NCI-H2196 treated with DMSO at 0.1 percent for 48 hours (cell line): ENCODE data around the gene CRTC1.

Source experiments
- DNase-seq: peaks from one replicate; lab custom pipeline; 2025; ENCODE audit not compliant: unreplicated experiment; lab: John Stamatoyannopoulos, UW

CRTC1 gene

DNA sequence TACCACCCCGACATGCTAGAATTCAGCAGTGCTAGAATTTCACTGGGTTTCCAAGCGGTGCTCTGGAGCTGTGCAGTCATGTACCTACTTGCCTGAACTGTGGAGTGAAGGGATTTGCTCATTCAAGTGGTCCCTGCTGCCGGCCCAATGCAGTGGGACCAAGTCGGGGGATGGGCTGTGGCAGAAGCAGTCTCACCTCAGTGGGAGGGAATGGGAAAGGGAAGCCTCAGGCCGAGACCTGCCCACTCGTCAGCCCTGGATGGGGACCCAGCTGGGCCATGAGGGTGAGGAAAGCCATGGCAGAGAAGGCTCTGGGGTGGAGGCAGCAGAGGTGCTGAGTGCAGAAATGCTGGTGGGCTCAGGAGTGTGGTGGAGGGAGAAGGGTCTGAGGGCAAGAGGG is 31.7 kb upstream of the CRTC1 start:
- DNase-seq, result no peak

DNA sequence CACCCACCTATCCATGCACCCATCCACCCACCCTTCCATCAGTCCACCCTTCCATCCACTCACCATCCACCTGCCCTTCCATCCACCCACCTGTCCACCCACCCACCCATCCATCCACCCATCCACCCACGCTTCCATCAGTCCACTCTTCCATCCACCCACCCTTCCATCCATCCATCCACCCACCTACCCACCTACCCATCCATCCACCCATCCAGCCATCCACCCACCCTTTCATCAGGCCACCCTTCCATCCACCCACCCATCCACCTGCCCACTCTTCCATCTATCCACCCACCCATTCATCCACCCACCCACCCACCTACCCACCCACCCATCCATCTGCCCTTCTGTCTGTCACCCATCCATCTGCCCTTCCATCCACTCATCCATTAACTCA is 29.6 kb upstream of the CRTC1 start:
- no peak for DNase-seq

DNA sequence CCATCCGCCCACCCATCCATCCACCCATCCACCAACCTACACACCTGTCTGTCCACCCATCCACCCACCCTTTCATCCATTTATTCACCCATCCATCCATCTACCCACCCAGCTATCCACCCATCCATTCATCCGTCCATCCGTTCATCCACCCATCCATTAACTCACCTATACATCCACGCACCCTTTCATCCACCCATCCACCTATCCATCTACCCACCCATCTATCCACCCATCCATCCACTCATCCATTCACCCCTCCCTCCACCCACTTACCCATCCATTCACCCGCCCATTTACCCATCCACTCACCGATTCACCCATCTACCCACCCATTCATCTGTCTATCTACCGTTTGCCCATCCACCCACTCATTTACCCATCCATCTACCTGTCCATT is 29.0 kb upstream of the CRTC1 start:
- no peak for DNase-seq

DNA sequence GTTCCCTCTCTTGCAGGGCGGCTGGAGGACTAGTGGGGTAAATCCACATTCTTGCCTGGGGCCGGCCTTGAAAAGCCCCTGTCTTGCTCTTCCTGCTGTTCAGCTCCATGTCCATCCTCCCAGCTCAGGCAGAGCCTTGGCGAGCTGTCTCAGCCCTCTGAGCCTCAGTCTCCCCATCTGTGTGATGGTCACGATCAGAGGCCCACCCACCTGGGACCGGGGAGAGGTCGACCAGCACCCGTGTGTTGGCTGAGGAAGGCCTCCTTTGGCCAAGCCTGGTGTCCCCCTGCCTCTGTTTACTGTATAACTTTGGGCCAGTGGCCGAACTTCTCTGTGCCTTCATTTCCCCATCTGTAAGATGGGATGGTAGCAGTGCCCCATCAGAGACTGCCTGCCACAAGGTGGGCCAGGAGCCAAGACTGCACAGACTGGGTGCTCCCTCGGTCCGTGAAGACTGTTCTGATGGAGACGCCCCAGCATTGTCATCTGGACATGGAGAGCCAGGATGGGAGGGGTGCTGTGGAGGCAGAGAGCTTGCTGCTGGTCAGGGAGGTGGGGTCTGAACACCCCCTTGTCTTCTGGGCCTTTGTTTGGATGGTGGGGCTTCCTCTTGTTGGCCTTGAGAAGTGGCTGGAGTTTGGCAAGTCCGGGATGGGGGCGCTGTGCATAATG is 28.2 kb upstream of the CRTC1 start:
- DNase-seq, result no peak

DNA sequence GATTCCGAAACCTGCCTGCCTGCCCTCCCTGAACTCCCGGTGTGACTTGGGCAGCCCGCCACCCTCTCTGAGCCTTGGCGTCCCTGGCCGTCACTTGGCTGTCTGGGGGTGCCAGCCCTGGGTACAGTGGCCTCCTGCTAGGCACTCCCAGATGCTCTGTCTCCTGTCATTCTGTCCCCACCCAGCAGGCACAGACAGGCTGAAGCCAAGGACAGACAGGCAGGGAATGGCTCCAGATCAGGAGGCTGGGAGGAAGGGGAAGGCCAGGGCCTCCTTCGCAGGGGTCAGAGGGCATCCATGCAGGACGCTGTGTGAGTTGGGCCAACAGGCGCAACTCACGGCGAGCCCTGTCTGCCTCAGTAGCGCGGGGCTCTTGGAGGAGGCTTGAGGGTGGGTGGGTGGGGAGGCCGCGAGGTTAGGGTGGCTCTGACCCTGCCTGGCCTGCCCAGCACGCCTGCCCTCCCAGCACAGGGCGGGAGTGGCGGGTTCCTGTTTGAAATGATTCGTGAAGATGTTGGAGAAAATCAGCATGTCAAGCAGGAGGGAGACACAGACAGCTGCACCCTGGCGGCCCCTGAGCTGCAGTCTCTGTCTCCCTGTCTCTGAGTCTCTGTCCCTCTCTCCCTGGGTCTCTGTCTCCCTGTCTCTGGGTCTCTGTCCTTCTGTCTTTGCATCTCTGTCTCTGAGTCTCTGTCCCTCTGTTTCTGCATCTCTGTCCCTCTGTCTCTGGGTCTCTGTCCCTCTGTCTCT is 27.0 kb upstream of the CRTC1 start:
- no peak for DNase-seq

DNA sequence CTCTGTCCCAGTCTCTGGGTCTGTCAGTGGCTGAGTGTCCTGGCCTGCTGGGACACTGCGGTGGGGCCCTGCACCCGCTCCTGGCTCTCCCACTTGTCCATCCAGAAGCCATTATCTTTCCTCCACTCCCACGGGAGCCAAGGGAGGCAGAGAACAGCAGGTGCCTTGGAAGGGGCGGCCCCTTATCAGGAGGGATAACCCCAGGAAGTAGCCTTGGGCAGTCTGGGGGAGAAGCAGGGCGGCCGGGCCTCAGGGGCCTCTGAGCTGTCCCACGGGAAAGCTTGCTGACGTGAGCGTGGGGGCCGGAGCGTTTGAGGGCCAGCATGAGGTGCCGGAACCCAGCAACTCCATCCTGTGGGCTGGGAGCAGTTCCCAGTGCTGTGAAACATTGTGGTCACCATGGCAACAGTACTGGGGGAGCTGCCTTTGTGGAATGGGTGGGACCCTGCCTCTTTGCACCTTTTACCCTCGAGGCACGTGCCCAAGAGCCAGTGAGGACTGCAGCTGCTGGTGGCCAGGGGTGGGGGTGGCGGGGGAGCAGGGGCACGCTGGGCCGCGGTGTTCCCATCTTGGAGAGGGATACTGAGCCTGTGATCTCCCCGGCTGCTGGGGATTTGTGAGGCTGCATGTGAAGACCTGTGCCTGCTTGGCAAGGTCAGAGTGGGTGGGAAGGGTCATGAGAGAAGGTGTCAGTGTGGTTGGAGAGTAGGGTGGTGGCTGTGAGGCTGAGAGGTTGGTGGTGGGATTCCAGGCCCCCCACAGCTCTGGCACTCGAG is 25.7 kb upstream of the CRTC1 start:
- no peak for DNase-seq

DNA sequence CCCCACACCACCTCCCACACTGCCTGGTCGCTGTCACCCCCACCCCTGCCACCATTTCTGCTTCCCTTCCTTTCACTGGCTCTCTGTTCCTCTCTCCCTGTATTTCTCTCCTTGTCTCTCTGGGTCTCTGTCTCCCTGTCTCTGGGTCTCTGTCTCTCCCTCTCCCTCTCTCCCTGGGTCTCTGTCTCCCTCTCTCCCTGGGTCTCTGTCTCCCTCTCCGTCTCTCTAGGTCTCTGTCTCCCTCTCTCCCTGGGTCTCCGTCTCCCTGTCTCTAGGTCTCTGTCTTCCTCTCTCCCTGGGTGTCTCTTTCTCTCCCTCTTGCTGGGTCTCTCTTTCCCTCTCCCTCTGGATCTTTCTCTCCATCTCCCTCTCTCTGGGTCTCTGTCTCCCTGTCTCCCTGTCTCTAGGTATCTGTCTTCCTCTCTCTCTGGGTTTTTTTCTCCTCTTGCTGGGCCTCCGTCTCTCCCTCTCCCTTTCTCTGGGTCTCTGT is 25.1 kb upstream of the CRTC1 start:
- no peak for DNase-seq

DNA sequence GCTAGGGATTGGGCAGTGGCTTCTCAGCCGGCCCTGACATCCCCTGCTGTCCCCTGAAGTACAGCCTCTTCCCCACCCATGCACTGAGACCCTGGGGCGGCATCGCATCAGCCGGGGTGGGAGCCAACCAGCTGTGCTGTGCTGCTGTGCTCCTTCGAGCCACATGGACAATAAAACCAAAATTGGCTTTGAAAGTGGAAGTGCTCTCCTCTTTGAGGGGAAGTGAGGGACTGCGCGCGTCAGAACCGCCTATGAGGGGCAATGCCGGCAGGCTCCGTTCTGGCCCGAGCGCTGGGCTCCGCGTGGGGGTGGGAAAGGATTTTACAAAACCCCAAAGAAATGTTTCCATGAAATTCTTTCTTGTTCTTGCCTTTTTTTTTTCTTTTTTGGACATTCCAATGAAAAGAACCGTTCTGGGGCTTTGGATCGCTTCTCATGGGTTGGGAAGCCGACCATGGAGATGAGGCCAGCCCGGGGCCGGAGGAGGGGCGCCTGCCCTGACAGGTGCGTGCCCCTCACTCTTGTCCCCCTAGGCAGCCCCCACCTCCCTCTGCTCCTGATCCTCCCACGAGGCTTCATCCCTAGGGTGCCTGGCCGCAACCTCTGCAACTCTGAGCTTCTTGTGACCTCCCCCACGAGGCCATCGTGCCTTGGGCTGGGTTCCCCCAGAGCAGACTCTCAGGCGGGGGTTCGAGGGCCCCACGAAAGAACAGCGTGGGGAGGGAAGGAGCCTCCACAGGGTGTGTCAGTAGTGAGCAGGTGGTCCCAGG is 24.0 kb upstream of the CRTC1 start:
- no peak for DNase-seq

DNA sequence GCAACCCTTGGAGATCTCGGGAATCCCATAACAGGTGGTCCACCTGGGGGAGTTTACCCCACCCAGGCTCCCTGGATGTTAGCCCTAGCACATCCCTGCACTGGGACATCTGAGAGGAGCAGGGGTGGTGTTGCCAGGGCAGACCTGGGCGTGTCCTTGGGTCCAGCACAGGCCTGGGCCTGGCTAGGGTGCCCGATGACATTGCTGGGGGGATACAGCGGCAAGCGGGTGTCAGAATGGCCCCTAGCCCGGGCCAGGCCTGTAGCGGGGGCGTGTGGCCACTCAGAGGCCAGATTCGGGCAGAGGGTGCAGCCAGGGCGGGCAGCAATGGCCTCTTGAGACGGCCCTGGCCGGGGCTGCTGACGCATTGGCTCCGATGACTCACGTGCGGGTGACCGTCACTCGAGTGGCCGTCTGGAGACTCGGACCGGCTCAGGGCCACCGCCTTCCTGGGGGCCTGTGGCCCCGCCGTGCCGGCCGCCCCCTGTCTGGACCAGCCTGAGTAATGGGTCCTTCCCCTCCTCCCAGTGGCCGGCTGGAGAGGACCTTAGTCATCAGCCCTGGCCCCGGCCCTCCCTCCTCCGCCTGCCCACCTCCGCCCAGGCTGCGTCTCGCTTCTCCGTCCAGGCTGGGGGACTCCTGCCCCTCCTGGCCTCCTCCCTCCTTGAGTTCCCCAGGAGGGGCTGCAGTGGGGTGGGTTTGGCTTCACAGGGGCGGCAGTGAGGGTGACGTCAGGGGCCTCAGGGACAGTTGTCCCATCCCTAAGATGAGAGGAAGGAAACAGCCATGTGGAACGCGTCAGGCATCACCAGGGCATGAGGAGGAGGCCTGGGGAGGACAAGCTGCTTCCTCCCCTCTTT is 23.2 kb upstream of the CRTC1 start:
- no peak for DNase-seq

DNA sequence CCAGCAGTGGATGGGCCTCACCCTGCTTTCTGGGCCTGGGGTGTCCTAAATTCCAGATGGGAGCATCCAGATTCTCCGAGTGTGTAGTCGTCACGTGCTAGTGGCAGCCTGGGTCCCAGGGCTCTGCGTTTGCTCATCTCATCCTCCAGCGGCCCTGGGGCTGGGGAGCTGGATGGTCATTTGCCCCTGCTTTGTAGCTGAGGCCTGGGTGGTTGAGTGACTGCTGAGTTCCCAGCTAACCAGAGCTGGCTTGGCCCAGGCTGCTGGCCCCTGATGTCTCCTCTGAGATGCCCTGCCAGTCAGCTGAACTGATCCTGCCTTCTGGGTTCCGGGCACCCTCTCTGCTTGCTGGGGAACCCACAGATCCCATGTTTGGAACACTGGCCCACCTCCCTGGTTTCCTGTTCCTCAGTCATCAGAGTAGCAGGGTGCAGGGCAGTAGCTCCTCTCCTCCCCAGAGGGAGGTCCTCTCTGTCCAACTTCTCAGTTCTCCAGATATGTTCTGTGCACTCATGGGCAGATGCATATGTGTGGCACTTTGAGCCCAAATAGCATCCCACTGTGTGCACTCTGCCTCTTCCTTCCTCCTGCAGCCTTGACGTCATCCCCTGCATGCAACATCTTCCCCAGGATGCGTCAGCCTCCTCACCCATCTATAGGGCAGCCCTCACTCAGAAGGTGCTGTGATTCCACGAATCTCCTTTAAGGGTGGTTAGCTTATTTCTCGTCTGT is 22.4 kb upstream of the CRTC1 start:
- DNase-seq, result no peak

DNA sequence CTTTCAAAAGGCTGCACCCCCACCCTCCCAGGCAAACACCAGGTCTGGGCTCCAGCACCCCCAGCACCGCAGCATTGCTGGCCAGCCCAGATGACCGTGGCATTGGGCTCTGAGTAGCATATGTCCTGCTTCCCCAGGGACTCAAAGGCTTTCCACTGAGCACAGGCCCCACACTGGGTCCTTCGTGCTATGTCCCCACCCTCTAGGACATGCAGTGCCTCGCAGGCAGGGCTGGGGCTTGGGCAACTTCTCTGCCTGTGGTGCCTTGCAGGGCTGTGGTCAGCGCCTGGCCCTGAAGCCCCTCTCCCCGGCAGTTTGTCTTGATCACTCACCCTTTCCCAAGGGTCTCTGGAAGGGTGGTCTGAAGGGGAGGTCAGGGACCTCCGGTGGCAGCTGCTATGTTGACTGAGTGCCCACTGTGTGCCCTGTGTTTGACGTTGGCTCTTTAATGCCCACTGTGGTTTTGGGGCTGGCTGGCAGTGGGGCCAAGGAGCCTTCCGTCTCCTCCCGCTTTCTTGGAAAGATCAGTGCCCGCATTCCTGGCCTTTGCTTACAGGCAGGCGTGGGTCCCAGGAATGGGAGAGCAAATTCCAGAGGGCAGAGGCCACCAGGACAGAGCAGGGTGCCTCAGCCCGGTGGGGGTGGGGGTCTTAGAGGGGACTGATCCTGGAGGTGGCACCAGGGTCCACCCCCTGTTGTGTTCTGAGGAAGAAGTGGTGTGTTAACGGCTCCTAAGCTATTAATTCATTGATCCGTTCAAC is 20.3 kb upstream of the CRTC1 start:
- no peak for DNase-seq

DNA sequence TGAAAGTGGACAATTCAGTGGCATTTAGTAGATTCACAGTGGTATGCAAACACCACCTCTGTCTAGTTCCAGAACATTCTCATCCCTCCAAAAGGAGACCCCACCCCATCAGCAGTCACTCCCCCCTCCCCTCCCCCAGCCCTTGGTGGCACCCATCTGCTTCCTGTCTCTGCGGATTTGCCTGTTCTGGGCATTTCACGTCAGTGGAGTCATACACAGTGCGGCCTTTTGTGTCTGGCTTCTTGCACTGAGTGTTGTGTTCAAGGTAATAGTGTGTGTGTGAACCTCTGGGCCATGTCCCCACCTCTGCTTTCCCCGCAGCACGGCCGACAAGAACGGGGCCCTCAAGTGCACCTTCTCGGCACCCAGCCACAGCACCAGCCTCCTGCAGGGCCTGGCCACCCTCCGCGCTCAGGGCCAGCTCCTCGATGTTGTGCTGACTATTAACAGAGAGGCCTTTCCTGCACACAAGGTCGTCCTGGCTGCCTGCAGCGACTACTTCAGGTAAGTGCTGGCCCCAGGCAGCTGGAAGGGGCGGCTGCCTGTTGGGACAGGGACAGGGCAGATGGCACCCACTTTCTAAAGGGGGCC is 19.4 kb upstream of the CRTC1 start:
- DNase-seq, result no peak

DNA sequence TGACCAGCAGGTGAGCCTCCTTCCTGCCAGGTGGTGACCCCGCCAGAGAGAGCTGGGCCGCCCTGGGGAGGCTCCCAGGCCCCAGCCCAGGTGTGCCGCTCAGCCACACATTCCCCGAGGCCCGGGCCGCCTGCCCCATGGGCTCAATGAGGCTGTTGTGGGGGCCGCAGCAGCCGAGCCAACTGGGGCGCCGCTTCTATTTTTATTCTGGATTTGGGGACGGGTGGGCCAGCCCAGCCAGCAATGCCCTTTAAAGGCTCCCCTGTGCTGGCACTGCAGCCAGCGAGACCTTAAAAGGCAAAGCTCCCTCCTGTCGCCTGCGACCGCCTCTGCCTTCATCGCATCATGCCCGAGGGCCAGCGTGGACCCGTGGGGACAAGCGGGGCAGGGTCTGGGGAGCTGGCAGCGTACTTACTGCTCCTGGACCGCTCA is 17.7 kb upstream of the CRTC1 start:
- no peak for DNase-seq

DNA sequence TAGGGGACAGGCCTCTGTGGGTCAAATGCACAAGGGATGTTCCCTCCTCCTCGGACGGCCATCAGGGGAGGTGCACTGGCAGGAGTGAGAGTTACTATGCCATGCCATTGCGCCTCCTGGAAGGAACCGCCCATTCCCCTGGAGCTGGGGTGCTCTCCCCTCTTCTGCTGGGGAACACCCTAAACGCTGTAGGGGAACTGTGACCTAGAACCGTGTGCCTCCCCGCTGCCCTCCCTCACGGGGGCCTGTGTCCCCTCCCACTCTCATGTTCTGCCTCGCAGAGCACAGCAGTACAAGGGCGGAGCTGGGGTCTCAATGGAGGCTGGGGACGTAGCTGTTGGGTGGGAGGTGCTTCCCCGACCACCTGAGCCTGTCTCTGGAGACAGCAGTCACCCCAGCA is 17.2 kb upstream of the CRTC1 start:
- DNase-seq, result no peak

DNA sequence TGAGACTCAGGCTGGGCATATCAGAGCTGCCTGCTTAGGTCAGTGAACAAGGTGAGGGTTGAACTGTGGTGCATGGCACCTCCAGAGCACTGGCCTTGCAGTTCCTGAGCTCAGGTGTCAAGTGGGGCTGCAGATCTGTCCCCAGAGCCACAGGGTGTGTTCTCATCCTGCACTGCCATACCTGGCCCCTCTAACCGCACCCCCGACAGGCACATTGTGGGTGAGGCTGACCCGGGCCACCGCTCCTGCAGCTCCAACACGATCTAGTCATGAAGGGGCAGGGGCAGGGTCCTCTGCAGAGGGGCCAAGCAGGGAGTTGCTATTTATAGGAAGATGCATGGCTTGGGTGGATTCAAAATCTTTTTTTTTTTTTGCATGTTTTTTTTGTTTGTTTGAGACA is 16.7 kb upstream of the CRTC1 start:
- DNase-seq, result no peak

DNA sequence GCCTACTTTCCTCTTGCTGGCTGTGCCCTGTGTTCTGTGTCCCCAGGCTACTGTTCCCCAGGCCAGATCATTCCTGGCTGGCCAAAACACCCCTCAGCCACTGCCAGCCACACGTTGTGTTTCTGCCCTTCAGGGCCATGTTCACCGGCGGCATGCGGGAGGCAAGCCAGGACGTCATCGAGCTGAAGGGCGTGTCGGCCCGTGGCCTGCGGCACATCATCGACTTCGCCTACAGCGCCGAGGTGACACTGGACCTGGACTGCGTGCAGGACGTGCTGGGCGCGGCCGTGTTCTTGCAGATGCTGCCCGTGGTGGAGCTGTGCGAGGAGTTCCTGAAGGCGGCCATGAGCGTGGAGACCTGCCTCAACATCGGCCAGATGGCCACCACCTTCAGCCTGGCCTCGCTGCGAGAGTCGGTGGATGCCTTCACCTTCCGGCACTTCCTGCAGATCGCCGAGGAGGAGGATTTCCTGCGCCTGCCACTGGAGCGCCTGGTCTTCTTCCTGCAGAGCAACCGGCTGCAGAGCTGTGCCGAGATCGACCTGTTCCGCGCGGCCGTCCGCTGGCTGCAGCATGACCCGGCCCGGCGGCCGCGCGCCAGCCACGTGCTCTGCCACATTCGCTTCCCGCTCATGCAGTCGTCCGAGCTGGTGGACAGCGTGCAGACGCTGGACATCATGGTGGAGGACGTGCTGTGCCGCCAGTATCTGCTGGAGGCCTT is 15.8 kb upstream of the CRTC1 start:
- no peak for DNase-seq

DNA sequence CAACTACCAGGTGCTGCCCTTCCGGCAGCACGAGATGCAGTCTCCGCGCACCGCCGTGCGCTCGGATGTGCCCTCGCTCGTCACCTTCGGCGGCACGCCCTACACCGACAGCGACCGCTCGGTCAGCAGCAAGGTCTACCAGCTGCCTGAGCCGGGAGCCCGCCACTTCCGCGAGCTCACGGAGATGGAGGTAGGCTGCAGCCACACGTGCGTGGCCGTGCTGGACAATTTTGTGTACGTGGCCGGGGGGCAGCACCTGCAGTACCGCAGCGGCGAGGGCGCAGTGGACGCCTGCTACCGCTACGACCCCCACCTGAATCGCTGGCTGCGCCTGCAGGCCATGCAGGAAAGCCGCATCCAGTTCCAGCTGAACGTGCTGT is 15.2 kb upstream of the CRTC1 start:
- no peak for DNase-seq
